Measurements from ENCODE around the gene POLG.
"Not testable (repeated sequence)": the region's sequence is repeated elsewhere in the genome, so short reads cannot be mapped to it uniquely, and the experiment has no call there.

Gene POLG

DNA sequence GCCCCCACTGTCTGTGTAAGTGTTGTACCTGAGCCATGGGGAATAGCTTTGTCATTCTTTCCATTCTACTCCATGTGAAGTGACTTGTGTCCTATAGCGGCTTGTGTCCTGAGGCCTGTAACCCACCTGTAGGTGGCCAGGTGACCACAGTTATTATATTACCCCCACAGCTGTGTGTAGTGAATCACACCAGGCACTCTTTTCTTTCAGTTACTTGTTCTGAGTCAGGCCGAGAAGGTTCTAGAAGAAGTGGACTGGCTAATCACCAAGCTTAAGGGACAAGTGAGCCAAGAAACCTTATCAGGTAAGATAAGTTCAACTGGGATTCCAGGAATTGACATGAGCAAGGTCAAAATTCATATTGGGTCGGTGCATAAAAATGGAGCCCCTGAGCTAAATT, 29.2 kb downstream of the POLG start:
- H3K36me3 Mint-ChIP-seq: peaks cover 19% of the 10 kb centered on the region
- ATAC-seq: no peak
- H3K4me1 Mint-ChIP-seq: peaks cover 4% of the 10 kb centered on the region
- no peak overlapping the region for H3K27ac Mint-ChIP-seq
- no peak overlapping the region for H3K4me3 Mint-ChIP-seq
- H3K9me3 Mint-ChIP-seq: no peaks in the 10 kb centered on the region
- no peaks in the 10 kb centered on the region for H3K27me3 Mint-ChIP-seq

DNA sequence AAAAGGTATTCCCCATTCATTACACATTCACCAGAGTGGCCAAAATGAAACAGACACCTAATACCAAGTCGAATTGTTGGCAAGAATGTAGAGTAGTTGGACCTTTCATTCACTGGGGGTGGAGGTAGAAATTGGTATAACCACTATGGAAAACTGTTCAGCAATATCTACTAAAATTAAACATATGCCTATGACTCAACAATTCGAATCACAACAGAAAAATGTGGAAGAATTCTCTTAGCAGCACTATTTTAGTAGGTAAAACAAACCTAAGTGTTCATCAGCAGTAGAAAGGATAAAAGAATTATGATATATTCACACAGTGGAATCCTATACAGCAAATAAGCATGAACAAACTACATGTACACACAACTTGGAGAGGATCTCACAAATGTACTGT, 30.6 kb downstream of the POLG start:
- ATAC-seq: no peak
- H3K27ac Mint-ChIP-seq: no peak overlapping the region
- H3K4me3 Mint-ChIP-seq: no peak overlapping the region
- H3K4me1 Mint-ChIP-seq: no peaks in the 10 kb centered on the region
- no peaks in the 10 kb centered on the region for H3K9me3 Mint-ChIP-seq
- peaks cover 19% of the 10 kb centered on the region for H3K36me3 Mint-ChIP-seq
- H3K27me3 Mint-ChIP-seq: no peaks in the 10 kb centered on the region

DNA sequence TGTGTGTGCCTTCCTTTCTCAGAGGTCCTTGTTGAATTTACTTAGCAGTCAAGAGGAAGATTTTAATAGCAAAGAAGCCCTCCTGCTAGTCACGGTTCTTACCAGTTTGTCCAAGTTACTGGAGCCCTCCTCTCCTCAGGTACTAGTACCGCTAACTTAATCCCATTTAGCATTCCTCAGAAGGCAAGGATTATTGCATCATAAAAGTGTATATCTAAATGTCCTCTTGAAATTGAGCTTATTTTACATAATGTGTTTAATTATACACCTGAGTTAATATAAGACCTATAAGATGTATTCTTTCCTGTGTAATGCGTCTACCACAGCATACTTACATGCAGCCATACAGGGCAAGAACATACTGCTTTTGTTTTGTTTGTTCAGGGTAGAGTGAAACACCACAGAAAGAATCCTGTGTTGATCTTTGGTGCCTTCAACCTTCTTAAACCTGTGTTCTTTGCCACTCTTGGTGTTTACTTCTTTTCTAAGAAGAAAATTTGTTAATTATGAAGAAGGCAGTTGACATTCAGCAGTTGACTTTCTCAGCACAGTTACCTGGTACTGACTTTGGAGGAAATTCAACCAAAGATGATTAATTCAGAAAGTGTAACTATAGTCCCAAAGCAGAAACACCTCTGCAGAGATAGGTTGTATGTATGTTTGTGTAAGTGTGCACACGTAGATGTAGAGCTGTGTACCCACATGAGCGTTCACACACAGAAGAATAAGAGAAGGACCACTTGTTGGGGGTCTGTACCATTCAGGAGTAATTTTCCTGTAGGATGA, 33.1 kb downstream of the POLG start:
- H3K27me3 Mint-ChIP-seq: no peaks in the 10 kb centered on the region
- H3K27ac Mint-ChIP-seq: no peak overlapping the region
- H3K9me3 Mint-ChIP-seq: peaks cover 4% of the 10 kb centered on the region
- no peak overlapping the region for H3K4me3 Mint-ChIP-seq
- peaks cover 34% of the 10 kb centered on the region for H3K36me3 Mint-ChIP-seq
- H3K4me1 Mint-ChIP-seq: no peaks in the 10 kb centered on the region
- ATAC-seq: no peak

DNA sequence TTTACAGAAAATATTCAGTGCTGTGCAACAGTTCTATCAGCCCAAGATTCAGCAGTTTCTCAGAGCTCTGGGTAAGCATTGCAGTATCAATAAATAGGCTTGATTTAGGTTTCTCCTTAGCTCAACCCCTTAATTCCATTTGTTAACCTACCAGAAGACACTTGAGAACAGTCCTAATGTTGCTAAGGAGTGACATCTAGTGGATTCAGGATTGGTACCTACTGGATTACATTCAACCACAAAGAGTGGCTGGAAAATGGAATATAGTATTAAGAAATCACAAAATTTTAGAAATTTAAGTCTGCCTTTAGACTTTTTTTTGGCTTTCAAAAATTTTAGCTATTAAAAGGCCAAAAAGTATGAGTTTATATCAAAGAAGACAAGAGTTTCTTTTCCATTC, 34.7 kb downstream of the POLG start:
- Mint-ChIP-seq H3K4me1 (no peaks in the 10 kb centered on the region), H3K9me3 (peaks cover 4% of the 10 kb centered on the region), H3K4me3 (no peak overlapping the region), H3K27me3 (no peaks in the 10 kb centered on the region), H3K27ac (no peak overlapping the region), H3K36me3 (peaks cover 34% of the 10 kb centered on the region)
- ATAC-seq: no peak

DNA sequence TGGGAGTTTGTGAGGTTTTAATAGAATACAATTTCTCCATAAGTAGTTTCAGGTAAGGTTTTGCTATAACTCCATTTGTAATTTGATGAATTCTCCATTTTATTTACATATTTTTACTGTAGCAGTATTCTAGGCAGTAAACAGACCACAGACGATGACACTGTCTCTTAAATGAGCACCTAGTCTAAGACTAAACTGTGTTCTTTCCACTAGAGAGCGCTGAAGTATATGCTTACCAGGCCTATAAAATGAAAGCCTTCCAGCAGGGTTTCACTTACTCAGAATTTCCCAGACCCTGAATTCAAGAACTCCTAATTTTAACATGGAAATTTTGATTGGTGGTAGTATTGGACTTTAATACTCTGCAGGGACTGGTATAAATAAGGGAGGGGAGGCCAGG, 41.6 kb downstream of the POLG start:
- ATAC-seq: no peak
- H3K4me3 Mint-ChIP-seq: no peak overlapping the region
- no peaks in the 10 kb centered on the region for H3K4me1 Mint-ChIP-seq
- H3K36me3 Mint-ChIP-seq: peaks cover 43% of the 10 kb centered on the region
- H3K27me3 Mint-ChIP-seq: no peaks in the 10 kb centered on the region
- H3K27ac Mint-ChIP-seq: no peak overlapping the region
- H3K9me3 Mint-ChIP-seq: no peaks in the 10 kb centered on the region

DNA sequence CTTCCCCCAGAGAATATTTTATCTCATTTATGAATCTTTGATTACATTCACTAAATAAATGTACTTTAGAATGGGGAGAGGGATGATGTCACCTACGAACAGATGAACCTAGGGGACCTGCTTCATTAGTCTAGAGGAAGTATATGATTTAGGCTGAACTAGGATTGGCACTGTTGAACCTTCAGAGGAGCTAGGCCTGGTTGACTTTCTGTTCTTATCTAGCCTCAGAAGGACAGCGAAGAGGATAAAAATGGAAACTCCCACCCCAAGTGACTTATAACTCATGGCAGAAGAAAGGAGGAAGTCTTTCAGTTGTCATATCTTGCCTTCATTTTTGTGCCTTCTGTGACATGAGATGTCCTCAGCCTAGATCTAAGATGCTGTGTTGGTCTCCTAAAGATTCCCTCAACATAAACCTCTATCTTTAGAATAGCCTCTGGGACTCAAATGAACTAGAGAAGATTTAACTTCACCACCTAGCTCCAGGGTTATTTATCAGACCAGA, 42.6 kb downstream of the POLG start:
- peaks cover 42% of the 10 kb centered on the region for H3K36me3 Mint-ChIP-seq
- H3K9me3 Mint-ChIP-seq: peaks cover 4% of the 10 kb centered on the region
- no peak for ATAC-seq
- H3K27ac Mint-ChIP-seq: no peak overlapping the region
- no peak overlapping the region for H3K4me3 Mint-ChIP-seq
- H3K4me1 Mint-ChIP-seq: no peaks in the 10 kb centered on the region
- no peaks in the 10 kb centered on the region for H3K27me3 Mint-ChIP-seq

DNA sequence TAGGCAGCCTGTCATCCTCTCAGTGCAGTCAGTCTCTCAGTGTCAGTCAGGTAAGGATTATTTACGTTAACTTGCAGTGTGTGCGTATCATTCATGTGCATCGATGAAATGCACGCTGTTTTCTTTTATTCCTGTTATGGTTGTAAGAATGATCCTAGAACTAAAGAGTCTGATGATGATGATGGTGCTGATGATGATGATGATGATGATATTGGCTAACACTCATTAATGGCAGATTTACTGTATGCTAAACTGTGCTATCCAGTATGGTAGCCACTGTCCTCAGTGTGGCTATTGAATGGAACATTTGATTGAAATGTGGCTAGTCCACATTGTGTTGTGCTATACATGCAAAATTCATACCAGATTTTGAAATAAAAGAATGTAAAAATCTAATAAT, 51.4 kb downstream of the POLG start:
- ATAC-seq: no peak
- Mint-ChIP-seq H3K4me3 (no peak overlapping the region), H3K9me3 (peaks cover 4% of the 10 kb centered on the region), H3K36me3 (peaks cover 37% of the 10 kb centered on the region), H3K27ac (no peak overlapping the region), H3K27me3 (no peaks in the 10 kb centered on the region), H3K4me1 (no peaks in the 10 kb centered on the region)

DNA sequence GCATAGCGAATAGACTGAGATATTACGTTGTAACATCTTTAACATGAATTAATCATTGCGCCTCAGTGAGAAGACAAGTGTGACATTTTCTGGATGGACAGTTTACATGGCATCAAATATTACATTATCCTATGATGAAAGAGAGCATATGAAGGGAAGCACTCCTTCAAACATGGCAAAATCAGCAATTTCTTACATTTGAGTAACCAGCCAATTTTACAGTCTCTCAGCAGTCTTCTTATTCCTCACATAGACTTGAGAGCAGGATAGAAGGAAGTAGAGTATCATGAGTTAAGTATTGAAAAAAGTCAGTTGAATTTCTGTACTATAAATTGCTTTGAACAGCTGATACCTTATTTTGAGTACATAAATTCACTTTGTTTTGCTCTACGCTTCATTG, 52.0 kb downstream of the POLG start:
- no peak overlapping the region for H3K4me3 Mint-ChIP-seq
- peaks cover 35% of the 10 kb centered on the region for H3K36me3 Mint-ChIP-seq
- peaks cover 4% of the 10 kb centered on the region for H3K9me3 Mint-ChIP-seq
- H3K27ac Mint-ChIP-seq: no peak overlapping the region
- no peaks in the 10 kb centered on the region for H3K4me1 Mint-ChIP-seq
- no peak for ATAC-seq
- H3K27me3 Mint-ChIP-seq: no peaks in the 10 kb centered on the region

DNA sequence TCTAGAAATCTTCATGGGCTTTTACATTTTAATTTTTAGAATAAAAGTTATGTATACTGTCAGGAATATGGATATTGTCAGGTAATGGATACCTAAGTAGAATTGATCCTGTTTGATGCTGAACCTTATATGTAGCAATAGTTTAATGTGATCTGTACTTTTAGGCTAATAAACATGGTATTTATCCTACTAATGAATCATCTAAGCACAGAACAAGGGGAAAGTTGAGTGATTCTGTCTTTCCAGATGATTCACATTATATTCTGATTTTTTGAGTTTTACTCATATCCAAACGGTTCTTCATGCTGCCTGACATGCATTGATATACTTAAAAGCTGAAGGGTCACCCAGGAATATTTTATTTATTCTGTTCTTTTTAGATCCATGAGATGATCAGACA, 56.3 kb downstream of the POLG start:
- Mint-ChIP-seq H3K4me3 (no peak overlapping the region), H3K36me3 (peaks cover 16% of the 10 kb centered on the region), H3K27me3 (no peaks in the 10 kb centered on the region), H3K27ac (no peak overlapping the region), H3K9me3 (no peaks in the 10 kb centered on the region), H3K4me1 (no peaks in the 10 kb centered on the region)
- no peak for ATAC-seq

DNA sequence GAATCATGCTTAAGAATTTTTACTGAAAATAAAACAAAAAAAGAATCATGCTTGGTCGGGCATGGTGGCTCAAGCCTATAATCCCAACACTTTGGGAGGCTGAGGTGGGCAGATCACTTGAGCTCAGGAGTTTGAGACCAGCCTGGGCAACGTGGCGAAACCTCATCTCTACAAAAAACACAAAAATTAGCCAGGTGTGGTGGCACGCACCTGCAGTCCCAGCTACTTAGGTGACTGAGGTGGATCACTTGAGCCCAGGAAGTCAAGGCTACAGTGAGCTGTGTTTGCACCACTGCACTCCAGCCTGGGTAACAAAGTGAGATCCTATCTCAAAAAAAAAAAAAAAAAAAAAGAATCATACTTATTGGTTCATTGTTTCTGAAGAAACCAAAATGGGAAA, 57.3 kb downstream of the POLG start:
- H3K27me3 Mint-ChIP-seq, ATAC-seq, H3K4me3 Mint-ChIP-seq, H3K9me3 Mint-ChIP-seq, H3K27ac Mint-ChIP-seq, H3K4me1 Mint-ChIP-seq: not testable (repeated sequence)
- H3K36me3 Mint-ChIP-seq: peaks cover 16% of the 10 kb centered on the region
